ENCODE results near the gene CHERP.
"Not testable (repeated sequence)": the region's sequence is repeated elsewhere in the genome, so short reads cannot be mapped to it uniquely, and the experiment has no call there.

Gene CHERP

GRCh38 chr19:16571283-16571682, 29.0 kb upstream of the CHERP start:
- Histone ChIP-seq H3K9me3 (no peaks in the 10 kb centered on the region), H3K4me3 (peak overlapping the region; percentile 57), H3K36me3 (replicated peaks) (peaks cover 48% of the 10 kb centered on the region), H3K27me3 (ENCODE audit: low read depth) (no peaks in the 10 kb centered on the region), H3K4me1 (peaks cover 9% of the 10 kb centered on the region)
- in situ Hi-C loops (cut with MboI; ENCODE audit: low sequenced_read_pairs), result no loop called here
- no peak for DNase-seq (ENCODE audit: low spot score in 2 of 2)

- Histone ChIP-seq H3K36me3 (replicated peaks) (peaks cover 39% of the 10 kb centered on the region), H3K4me3 (no peak overlapping the region), H3K4me1 (peaks cover 9% of the 10 kb centered on the region), H3K27me3 (ENCODE audit: low read depth) (no peaks in the 10 kb centered on the region), H3K9me3 (no peaks in the 10 kb centered on the region)
- in situ Hi-C loops (cut with MboI; ENCODE audit: low sequenced_read_pairs), result no loop called here
- no peak for DNase-seq (ENCODE audit: low spot score in 2 of 2)
Measured at GRCh38 chr19:16569609-16570320, 27.5 kb upstream of the CHERP start.

DNA sequence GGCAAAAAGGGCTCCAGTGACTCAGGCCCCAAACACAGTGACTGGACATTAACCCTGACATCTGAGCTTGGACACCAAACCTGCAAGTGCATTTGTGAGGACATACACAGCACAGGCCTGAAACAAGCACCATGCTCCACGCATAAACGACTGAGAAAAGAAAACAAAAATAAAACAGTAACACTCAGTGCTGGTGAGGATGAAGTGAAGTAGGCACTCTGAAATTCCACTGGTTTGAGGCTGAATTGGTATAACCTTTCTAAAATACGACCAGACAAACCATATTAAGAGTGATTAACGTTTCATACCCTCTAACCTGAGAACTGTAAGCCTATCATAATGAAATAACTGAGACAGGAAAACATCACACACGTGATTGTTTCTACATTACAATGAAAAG, 24.5 kb upstream of the CHERP start:
- Histone ChIP-seq H3K9me3 (no peaks in the 10 kb centered on the region), H3K4me1 (peaks cover 4% of the 10 kb centered on the region; the same call in 1 of the 2 replicates), H3K27me3 (ENCODE audit: low read depth) (no peaks in the 10 kb centered on the region), H3K36me3 (replicated peaks) (peaks cover 45% of the 10 kb centered on the region), H3K4me3 (no peak overlapping the region)
- no peak for DNase-seq (ENCODE audit: low spot score in 2 of 2)
- in situ Hi-C loops (cut with MboI; ENCODE audit: low sequenced_read_pairs), result no loop called here

GRCh38 chr19:16566161-16566560, 23.9 kb upstream of the CHERP start:
- no peaks in the 10 kb centered on the region for H3K27me3 ChIP-seq (ENCODE audit: low read depth)
- no peak for DNase-seq (ENCODE audit: low spot score in 2 of 2)
- H3K9me3 ChIP-seq, result no peaks in the 10 kb centered on the region
- H3K4me3 ChIP-seq, result no peak overlapping the region
- peaks cover 2% of the 10 kb centered on the region; the same call in 1 of the 2 replicates for H3K4me1 ChIP-seq
- H3K36me3 ChIP-seq (replicated peaks), result peaks cover 49% of the 10 kb centered on the region
- in situ Hi-C loops (cut with MboI; ENCODE audit: low sequenced_read_pairs), result no loop called here

GRCh38 chr19:16564842-16565241, 22.6 kb upstream of the CHERP start:
- in situ Hi-C loops (cut with MboI; ENCODE audit: low sequenced_read_pairs), result no loop called here
- H3K4me3 ChIP-seq, result no peak overlapping the region
- no peaks in the 10 kb centered on the region for H3K4me1 ChIP-seq
- H3K36me3 ChIP-seq (replicated peaks), result peaks cover 48% of the 10 kb centered on the region
- DNase-seq (ENCODE audit: low spot score in 2 of 2), result no peak
- no peaks in the 10 kb centered on the region for H3K27me3 ChIP-seq (ENCODE audit: low read depth)
- no peaks in the 10 kb centered on the region for H3K9me3 ChIP-seq

DNA sequence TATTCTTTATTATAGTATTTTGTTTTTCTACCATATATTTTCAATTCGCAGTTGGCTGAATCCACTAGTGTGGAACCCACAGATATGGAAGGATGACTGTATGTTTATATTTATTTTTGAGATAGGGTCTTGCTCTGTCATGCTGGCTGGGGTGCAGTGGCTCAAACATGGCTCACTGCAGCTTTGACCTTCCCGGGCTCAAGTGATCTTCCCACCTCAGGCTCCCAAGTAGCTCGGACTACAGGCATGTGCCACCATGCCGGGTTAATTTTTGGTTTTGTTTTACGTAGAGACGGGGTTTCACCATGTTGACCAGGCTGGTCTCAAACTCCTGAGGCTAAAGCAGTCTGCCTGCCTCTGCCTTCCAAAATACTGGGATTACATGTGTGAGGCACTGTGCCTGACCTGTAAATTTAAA, 20.4 kb upstream of the CHERP start:
- peaks cover 45% of the 10 kb centered on the region for H3K36me3 ChIP-seq (replicated peaks)
- no peak overlapping the region for H3K4me3 ChIP-seq
- H3K4me1 ChIP-seq, result no peaks in the 10 kb centered on the region
- H3K9me3 ChIP-seq, result no peaks in the 10 kb centered on the region
- no peaks in the 10 kb centered on the region for H3K27me3 ChIP-seq (ENCODE audit: low read depth)
- in situ Hi-C loops (cut with MboI; ENCODE audit: low sequenced_read_pairs), result no loop called here
- DNase-seq (ENCODE audit: low spot score in 2 of 2), result no peak

DNA sequence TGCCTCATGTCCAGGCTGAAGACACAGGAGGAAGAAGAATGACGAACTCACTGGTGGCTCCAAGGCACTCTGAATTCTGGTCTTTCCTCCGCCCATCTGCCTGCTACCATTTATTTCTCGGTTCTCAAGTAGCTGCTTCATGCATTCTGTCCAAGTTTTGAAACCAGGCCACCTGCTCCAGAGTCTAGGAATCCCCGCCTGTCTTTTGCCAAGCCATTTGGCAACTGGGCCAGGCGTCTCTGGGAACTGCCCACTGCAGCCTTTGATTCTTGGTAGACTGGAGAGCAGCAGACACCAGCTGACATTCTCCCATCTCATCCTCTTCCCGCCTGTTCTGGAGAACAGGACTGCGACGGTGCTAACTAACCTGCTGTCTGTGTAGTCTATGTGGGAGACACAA, 19.1 kb upstream of the CHERP start:
- no peak overlapping the region for H3K4me3 ChIP-seq
- H3K9me3 ChIP-seq, result no peaks in the 10 kb centered on the region
- H3K27me3 ChIP-seq (ENCODE audit: low read depth), result no peaks in the 10 kb centered on the region
- peaks cover 36% of the 10 kb centered on the region for H3K36me3 ChIP-seq (replicated peaks)
- H3K4me1 ChIP-seq, result no peaks in the 10 kb centered on the region
- in situ Hi-C loops (cut with MboI; ENCODE audit: low sequenced_read_pairs), result no loop called here
- no peak for DNase-seq (ENCODE audit: low spot score in 2 of 2)

DNA sequence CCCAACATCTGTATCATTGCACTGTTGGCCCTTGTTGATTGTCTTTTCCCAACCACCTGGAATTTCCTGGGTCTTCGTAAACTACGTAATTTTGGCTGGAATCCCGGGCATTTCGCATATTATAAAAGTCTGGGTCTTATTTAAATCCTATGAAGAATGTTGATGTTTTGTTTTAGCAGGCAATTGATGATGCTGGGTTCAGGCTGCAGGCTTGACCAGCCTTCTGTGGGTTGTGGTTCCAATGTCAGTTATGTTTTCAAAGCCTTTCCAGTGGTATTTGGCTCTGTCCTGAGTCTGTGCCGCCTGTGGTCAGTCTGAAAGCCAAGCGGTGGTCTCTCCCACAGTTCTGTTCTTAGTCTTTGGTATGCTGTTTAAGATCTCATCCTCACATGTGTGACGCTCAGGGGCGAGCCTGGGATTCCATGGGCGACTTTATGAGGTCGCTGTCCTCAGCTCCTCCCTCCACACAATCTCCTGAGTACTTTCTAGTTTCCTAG, 17.6 kb upstream of the CHERP start:
- no peaks in the 10 kb centered on the region for H3K9me3 ChIP-seq
- no peak overlapping the region for H3K4me3 ChIP-seq
- in situ Hi-C loops (cut with MboI; ENCODE audit: low sequenced_read_pairs), result no loop called here
- peaks cover 35% of the 10 kb centered on the region for H3K36me3 ChIP-seq (replicated peaks)
- H3K27me3 ChIP-seq (ENCODE audit: low read depth), result no peaks in the 10 kb centered on the region
- no peaks in the 10 kb centered on the region for H3K4me1 ChIP-seq
- no peak for DNase-seq (ENCODE audit: low spot score in 2 of 2)

DNA sequence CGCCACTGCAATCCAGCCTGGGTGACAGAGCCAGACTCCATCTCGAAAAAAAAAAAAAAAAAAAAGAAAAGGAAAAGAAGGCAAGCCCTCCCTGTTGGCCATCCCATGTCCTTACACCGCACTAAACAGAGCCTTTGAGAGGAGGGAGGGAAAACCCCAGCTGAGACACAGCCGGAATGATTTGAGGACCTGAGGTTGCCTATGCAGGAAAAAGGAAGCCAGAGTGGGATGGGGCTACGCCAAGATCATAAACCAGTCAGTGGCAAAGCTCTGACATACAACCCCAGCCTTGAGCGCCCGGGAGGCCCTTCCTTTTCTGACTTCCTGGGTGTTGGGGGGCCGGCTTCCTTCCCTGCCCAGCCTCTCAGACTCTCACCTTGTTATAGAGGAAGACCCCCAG, 12.5 kb upstream of the CHERP start:
- Histone ChIP-seq H3K4me1 (no peaks in the 10 kb centered on the region), H3K9me3 (no peaks in the 10 kb centered on the region), H3K36me3 (replicated peaks) (peaks cover 31% of the 10 kb centered on the region), H3K27me3 (ENCODE audit: low read depth) (no peaks in the 10 kb centered on the region), H3K4me3 (no peak overlapping the region)
- in situ Hi-C loops (cut with MboI; ENCODE audit: low sequenced_read_pairs), result no loop called here
- DNase-seq (ENCODE audit: low spot score in 2 of 2), result no peak

GRCh38 chr19:16551902-16552301, 9.7 kb upstream of the CHERP start:
- H3K27me3 ChIP-seq (ENCODE audit: low read depth); in situ Hi-C loops (cut with MboI; ENCODE audit: low sequenced_read_pairs): not testable (repeated sequence)
- peaks cover 24% of the 10 kb centered on the region for H3K36me3 ChIP-seq (replicated peaks)

GRCh38 chr19:16548956-16549355, 6.7 kb upstream of the CHERP start:
- in situ Hi-C loops (cut with MboI; ENCODE audit: low sequenced_read_pairs), result no loop called here
- no peak overlapping the region for H3K4me3 ChIP-seq
- peaks cover 17% of the 10 kb centered on the region for H3K36me3 ChIP-seq (replicated peaks)
- peaks cover under 1% of the 10 kb centered on the region for H3K4me1 ChIP-seq
- H3K9me3 ChIP-seq, result no peaks in the 10 kb centered on the region
- no peak for DNase-seq (ENCODE audit: low spot score in 2 of 2)
- H3K27me3 ChIP-seq (ENCODE audit: low read depth), result no peaks in the 10 kb centered on the region

More at GRCh38 chr19:16551902-16552301, 9.7 kb upstream of the CHERP start:
- not testable (repeated sequence) for DNase-seq (ENCODE audit: low spot score in 2 of 2); H3K9me3 ChIP-seq; H3K4me3 ChIP-seq; H3K4me1 ChIP-seq

- DNase-seq (ENCODE audit: low spot score in 2 of 2), result no peak
- in situ Hi-C loops (cut with MboI; ENCODE audit: low sequenced_read_pairs), result no loop called here
- Histone ChIP-seq H3K9me3 (no peaks in the 10 kb centered on the region), H3K27me3 (ENCODE audit: low read depth) (no peaks in the 10 kb centered on the region), H3K36me3 (replicated peaks) (peaks cover 27% of the 10 kb centered on the region), H3K4me1 (peaks cover 8% of the 10 kb centered on the region), H3K4me3 (no peak overlapping the region)
Measured at GRCh38 chr19:16544473-16545231, 2.4 kb upstream of the CHERP start.

DNA sequence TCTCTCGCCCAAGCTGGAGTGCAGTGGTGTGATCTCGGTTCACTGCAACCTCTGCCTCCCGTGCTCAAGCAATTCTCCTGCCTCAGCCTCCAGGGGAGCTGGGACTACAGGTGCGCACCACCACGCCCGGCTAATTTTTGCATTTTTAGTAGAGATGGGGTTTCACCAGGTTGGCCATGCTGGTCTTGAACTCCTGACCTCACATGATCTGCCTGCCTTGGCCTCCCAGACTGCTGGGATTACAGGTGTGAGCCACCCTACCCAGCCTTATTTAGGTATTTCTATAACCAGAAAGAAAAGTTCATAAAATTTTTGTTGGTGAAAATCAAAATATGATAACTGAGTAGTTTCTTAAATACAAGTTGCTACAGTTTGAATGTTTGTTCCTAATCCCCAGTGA, 1.5 kb upstream of the CHERP start:
- in situ Hi-C loops (cut with MboI; ENCODE audit: low sequenced_read_pairs); H3K9me3 ChIP-seq; H3K27me3 ChIP-seq (ENCODE audit: low read depth); H3K4me1 ChIP-seq; DNase-seq (ENCODE audit: low spot score in 2 of 2): not testable (repeated sequence)
- peaks cover 35% of the 10 kb centered on the region for H3K36me3 ChIP-seq (replicated peaks)
- peak overlapping the region; percentile 99 for H3K4me3 ChIP-seq

- Histone ChIP-seq H3K27me3 (ENCODE audit: low read depth) (no peaks in the 10 kb centered on the region), H3K9me3 (no peaks in the 10 kb centered on the region), H3K4me3 (peak overlapping the region; percentile 99), H3K4me1 (peaks cover 8% of the 10 kb centered on the region), H3K36me3 (replicated peaks) (peaks cover 42% of the 10 kb centered on the region)
- in situ Hi-C loops (cut with MboI; ENCODE audit: low sequenced_read_pairs), result no loop called here
- no peak for DNase-seq (ENCODE audit: low spot score in 2 of 2)
Measured at GRCh38 chr19:16542910-16543472, 754 bp upstream of the CHERP start.

Measured in HAP-1 (cell line).